HEK293 (cell line): ENCODE results near the gene S1PR2.

ENCODE experiments used
- CTCF ChIA-PET: fragments of 350-600 bp; formaldehyde crosslinking; extraction: SDS; loops from one replicate; lab custom pipeline; 2021; ENCODE audit warnings: antibody characterized with exemption; lab: Yijun Ruan, JAX
- POLR2A ChIA-PET: fragments of 300-600 bp; formaldehyde crosslinking; extraction: SDS; loops from one replicate; lab custom pipeline; 2020; ENCODE audit warnings: antibody characterized with exemption, inconsistent platforms; lab: Yijun Ruan, JAX
- H3K27ac ChIP-seq: fragments of 200-500 bp; sonication (Bioruptor generic); 2 replicates; pipeline ENCODE4 v1.5.1; 2014; ENCODE audit warnings: low read depth, low read length, control low read depth, inconsistent platforms; ENCODE audit errors: extremely low read depth
- H3K36me3 ChIP-seq, 2 experiments: fragments of 200-500 bp in 1 of 2; sonication (Bioruptor generic) in 1 of 2; 1 replicate in 1 of 2; 2 replicates in 1 of 2; pipeline ENCODE4 v1.5.1; 2014 to 2017; ENCODE audit warnings: inconsistent platforms in 2 of 2, low read length in 2 of 2; ENCODE audit not compliant: control insufficient read depth in 2 of 2, insufficient read depth in 1 of 2
- H3K4me1 ChIP-seq: fragments of 200-500 bp; sonication (Bioruptor generic); 2 replicates; pipeline ENCODE4 v1.5.1; 2014; ENCODE audit warnings: mild to moderate bottlenecking, low read length, inconsistent platforms; ENCODE audit not compliant: control insufficient read depth, insufficient read depth
- H3K4me3 ChIP-seq: 2 replicates; pipeline ENCODE4 v1.5.1; 2011; ENCODE audit warnings: low read depth, mild to moderate bottlenecking, control low read depth, low read length, moderate library complexity
- H3K9me3 ChIP-seq: fragments of 200-500 bp; sonication (Bioruptor generic); 2 replicates; pipeline ENCODE4 v1.5.1; 2014; ENCODE audit warnings: low read depth, low read length, inconsistent platforms; ENCODE audit not compliant: control insufficient read depth, insufficient read depth
- FEZF1 ChIP-seq: fragments of 450-650 bp; formaldehyde crosslinking; IDR thresholded peaks from 2 replicates; pipeline ENCODE4 v1.5.1; 2016; ENCODE audit warnings: missing biosample characterization, missing genetic modification characterization
- HOXC10 ChIP-seq: sonication (generic); formaldehyde crosslinking; IDR thresholded peaks from 2 replicates; pipeline ENCODE4 v1.8.1; 2023; ENCODE audit warnings: mild to moderate bottlenecking, missing genetic modification reagents
- OVOL3 ChIP-seq: fragments of 450-650 bp; formaldehyde crosslinking; IDR thresholded peaks from 2 replicates; pipeline ENCODE4 v1.5.1; 2016; ENCODE audit warnings: missing biosample characterization, missing genetic modification characterization
- PATZ1 ChIP-seq: fragments of 450-650 bp; formaldehyde crosslinking; IDR thresholded peaks from 2 replicates; pipeline ENCODE4 v1.5.1; 2016; ENCODE audit warnings: missing biosample characterization, missing genetic modification characterization
- RBAK ChIP-seq: fragments of 450-650 bp; formaldehyde crosslinking; IDR thresholded peaks from 2 replicates; pipeline ENCODE4 v1.5.1; 2016; ENCODE audit warnings: missing biosample characterization, missing genetic modification characterization
- SCRT2 ChIP-seq: fragments of 450-650 bp; formaldehyde crosslinking; IDR thresholded peaks from 2 replicates; pipeline ENCODE4 v1.5.1; 2016; ENCODE audit warnings: missing biosample characterization, missing genetic modification characterization
- SP2 ChIP-seq: fragments of 450-650 bp; formaldehyde crosslinking; IDR thresholded peaks from 2 replicates; pipeline ENCODE4 v1.5.1; 2016; ENCODE audit warnings: missing biosample characterization, missing genetic modification characterization
- YY2 ChIP-seq: fragments of 450-650 bp; formaldehyde crosslinking; IDR thresholded peaks from 2 replicates; pipeline ENCODE4 v1.5.1; 2016; ENCODE audit warnings: missing biosample characterization, missing genetic modification characterization
- ZBTB21 ChIP-seq: fragments of 450-650 bp; formaldehyde crosslinking; IDR thresholded peaks from 2 replicates; pipeline ENCODE4 v1.5.1; 2017; ENCODE audit warnings: missing biosample characterization, missing genetic modification characterization
- ZNF132 ChIP-seq: fragments of 450-650 bp; formaldehyde crosslinking; IDR thresholded peaks from 2 replicates; pipeline ENCODE4 v1.5.1; 2017; ENCODE audit warnings: missing biosample characterization, missing genetic modification characterization, borderline replicate concordance
- ZNF155 ChIP-seq: fragments of 450-650 bp; formaldehyde crosslinking; IDR thresholded peaks from 2 replicates; pipeline ENCODE4 v1.5.1; 2016; ENCODE audit warnings: missing biosample characterization, missing genetic modification characterization
- ZNF175 ChIP-seq: fragments of 450-650 bp; formaldehyde crosslinking; IDR thresholded peaks from 2 replicates; pipeline ENCODE4 v1.5.1; 2016; ENCODE audit warnings: missing biosample characterization, missing genetic modification characterization
- ZNF248 ChIP-seq: fragments of 450-650 bp; formaldehyde crosslinking; IDR thresholded peaks from 2 replicates; pipeline ENCODE4 v1.5.1; 2017; ENCODE audit warnings: missing biosample characterization, missing genetic modification characterization
- ZNF292 ChIP-seq: fragments of 450-650 bp; formaldehyde crosslinking; IDR thresholded peaks from 2 replicates; pipeline ENCODE4 v1.5.1; 2016; ENCODE audit warnings: low read depth, missing biosample characterization, missing genetic modification characterization, borderline replicate concordance
- ZNF335 ChIP-seq: fragments of 450-650 bp; formaldehyde crosslinking; conservative IDR thresholded peaks from 2 replicates; pipeline ENCODE4 v1.5.1; 2016; ENCODE audit warnings: missing biosample characterization, missing genetic modification characterization
- ZNF341 ChIP-seq: fragments of 450-650 bp; formaldehyde crosslinking; IDR thresholded peaks from 2 replicates; pipeline ENCODE4; 2016; ENCODE audit warnings: low read depth, missing biosample characterization, missing genetic modification characterization
- ZNF529 ChIP-seq: fragments of 450-650 bp; formaldehyde crosslinking; IDR thresholded peaks from 2 replicates; pipeline ENCODE4 v1.5.1; 2017; ENCODE audit warnings: missing genetic modification characterization, missing biosample characterization; ENCODE audit not compliant: insufficient replicate concordance
- ZNF580 ChIP-seq: fragments of 450-650 bp; formaldehyde crosslinking; IDR thresholded peaks from 2 replicates; pipeline ENCODE4 v1.5.1; 2016; ENCODE audit warnings: missing biosample characterization, missing genetic modification characterization
- ZNF645 ChIP-seq: fragments of 450-650 bp; formaldehyde crosslinking; IDR thresholded peaks from 2 replicates; pipeline ENCODE4; 2016; ENCODE audit warnings: missing biosample characterization, missing genetic modification characterization
- ZNF692 ChIP-seq: fragments of 450-650 bp; formaldehyde crosslinking; IDR thresholded peaks from 2 replicates; pipeline ENCODE4 v1.5.1; 2016; ENCODE audit warnings: missing biosample characterization, missing genetic modification characterization
- ZSCAN4 ChIP-seq: fragments of 450-650 bp; formaldehyde crosslinking; IDR thresholded peaks from 2 replicates; pipeline ENCODE4 v1.5.1; 2017; ENCODE audit warnings: missing biosample characterization, missing genetic modification characterization

Gene S1PR2

GRCh38 chr19:10227026-10227971, 3.8 kb downstream of the S1PR2 start:
- Histone ChIP-seq H3K27ac (no peak overlapping the region), H3K4me1 (no peaks in the 10 kb centered on the region), H3K36me3 (peaks cover 0 to 9% of the 10 kb centered on the region in 2 experiments; a peak in 1 of 3 replicates), H3K4me3 (no peak overlapping the region), H3K9me3 (no peaks in the 10 kb centered on the region)
- CTCF ChIA-PET, result interaction anchor here (0.7 to 4.7 kb wide), 5 partner anchors 22 to 165 kb away, joined by 3 to 38 read pairs (median 3); no protein-coding TSS in a partner anchor
- POLR2A ChIA-PET, result interaction anchor here (0.6 to 1.8 kb wide), 4 partner anchors 23 to 116 kb away, joined by 3 to 8 read pairs (median 4); partner anchors contain the start of gene DNMT1
- no peak for TF ChIP-seq ZNF175
- TF ChIP-seq SP2 (tag by site-specific recombination), result peak; percentile 24
- TF ChIP-seq, all 188 proteins: peak for 1

- Histone ChIP-seq H3K4me1 (no peaks in the 10 kb centered on the region), H3K4me3 (no peak overlapping the region), H3K36me3 (peaks cover 0 to 9% of the 10 kb centered on the region in 2 experiments; a peak in 1 of 3 replicates), H3K27ac (no peak overlapping the region), H3K9me3 (no peaks in the 10 kb centered on the region)
- CTCF ChIA-PET, result interaction anchor here (0.7 to 4.7 kb wide), 4 partner anchors 10 to 34 kb away, joined by 3 to 38 read pairs (median 4); no protein-coding TSS in a partner anchor
- POLR2A ChIA-PET, result interaction anchor here (0.5 to 0.6 kb wide), 3 partner anchors 24 to 49 kb away, joined by 3 to 4 read pairs (median 3); no protein-coding TSS in a partner anchor
- TF ChIP-seq ZNF341 (tag by site-specific recombination), result no peak
- TF ChIP-seq ZNF132, result no peak
- no peak for TF ChIP-seq ZNF645 (tag by site-specific recombination)
- TF ChIP-seq ZNF692 (tag by site-specific recombination), result no peak
- no peak for TF ChIP-seq ZSCAN4 (tag by site-specific recombination)
- TF ChIP-seq ZBTB21 (tag by site-specific recombination), result no peak
- TF ChIP-seq RBAK (tag by site-specific recombination), result no peak
- TF ChIP-seq ZNF292 (tag by site-specific recombination), result no peak
- TF ChIP-seq ZNF155 (tag by site-specific recombination), result no peak
- TF ChIP-seq HOXC10, result no peak
- TF ChIP-seq YY2, result no peak
- no peak for TF ChIP-seq OVOL3 (tag by site-specific recombination)
- no peak for TF ChIP-seq SP2 (tag by site-specific recombination)
- no peak for TF ChIP-seq ZNF580 (tag by site-specific recombination)
- no peak for TF ChIP-seq PATZ1 (tag by site-specific recombination)
- no peak for TF ChIP-seq FEZF1 (tag by site-specific recombination)
- TF ChIP-seq SCRT2, result no peak
- no peak for TF ChIP-seq ZNF529
- no peak for TF ChIP-seq ZNF335 (tag by site-specific recombination)
- no peak for TF ChIP-seq ZNF248
Measured at GRCh38 chr19:10226376-10227025, 4.6 kb downstream of the S1PR2 start.
